GM12878 (cell line): Measurements from ENCODE around the gene ANAPC2. TPM values are rescaled to one million over a fixed set of nuclear protein-coding genes. Genes with fewer than 3 reads are reported as not detected.

ENCODE experiments used
- ATAC-seq: fragments of 200-7000 bp; cut with Tn5 transposase; 3 replicates; pipeline ENCODE4 v1.9.1; 2020; ENCODE audit warnings: mild to moderate bottlenecking, moderate library complexity
- BruUV-seq: library from RNA; stranded (reverse); fragments of 400-500 nt; replicated peaks from 2 replicates; lab custom pipeline; 2021; lab: Mats Ljungman, UMichigan
- CTCF ChIA-PET: fragments of 300-600 bp; sonication (Branson Sonifier 250); formaldehyde crosslinking; extraction: SDS; loops from one replicate; lab custom pipeline; 2021; ENCODE audit warnings: inconsistent platforms; lab: Yijun Ruan, JAX
- POLR2A ChIA-PET: fragments of 350-600 bp; formaldehyde crosslinking; extraction: SDS; loops from one replicate; lab custom pipeline; 2021; ENCODE audit warnings: inconsistent platforms; lab: Charles Lee
- RAD21 ChIA-PET: fragments of 300-600 bp; sonication (Branson Sonifier 250); formaldehyde crosslinking; loops from one replicate; lab custom pipeline; 2023; ENCODE audit warnings: antibody characterized with exemption; ENCODE audit not compliant: unreplicated experiment; lab: Charles Lee
- SMC1A ChIA-PET: fragments of 300-600 bp; sonication (Branson Sonifier 250); formaldehyde crosslinking; loops from one replicate; lab custom pipeline; 2023; ENCODE audit not compliant: unreplicated experiment, uncharacterized antibody; lab: Charles Lee
- DNase-seq: peaks from one replicate; pipeline ENCODE4 v3.0.0-alpha.2; 2011; ENCODE audit warnings: low read depth, low spot score
- FAIRE-seq: peaks from 3 replicates; lab custom pipeline; 2011; peaks lifted over from hg19 to GRCh38; lab: Jason Lieb, UNC
- H2AFZ ChIP-seq: 2 replicates; pipeline ENCODE4 v1.6.0; 2011; ENCODE audit warnings: low read depth, low read length, control low read depth; ENCODE audit not compliant: control insufficient read depth
- H3K27ac ChIP-seq: 2 replicates; pipeline ENCODE4 v1.5.1; 2011; ENCODE audit warnings: control low read depth; ENCODE audit not compliant: control insufficient read depth, insufficient read depth
- H3K27me3 ChIP-seq, 2 experiments: replicated peaks in 1 of 2; 2 replicates each; pipeline versions ENCODE4 v1.6.0 to v1.6.1; 2011; ENCODE audit warnings: low read length in 1 of 2; ENCODE audit not compliant: control insufficient read depth in 2 of 2, insufficient read depth in 2 of 2
- H3K36me3 ChIP-seq, 2 experiments: 2 replicates each; pipeline ENCODE4 v1.5.1; 2011; ENCODE audit warnings: low read length in 1 of 2; ENCODE audit not compliant: control insufficient read depth in 2 of 2, insufficient read depth in 2 of 2
- H3K4me1 ChIP-seq: 2 replicates; pipeline ENCODE4 v1.6.1; 2011; ENCODE audit warnings: mild to moderate bottlenecking, low read length, moderate library complexity, mixed read lengths; ENCODE audit not compliant: control insufficient read depth, insufficient read depth
- H3K4me2 ChIP-seq: 2 replicates; pipeline ENCODE4 v1.6.0; 2011; ENCODE audit warnings: control low read depth; ENCODE audit not compliant: control insufficient read depth, insufficient read depth
- H3K4me3 ChIP-seq: fragments of 200-600 bp; sonication (generic); 2 replicates; pipeline ENCODE4 v1.5.1; 2016
- H3K79me2 ChIP-seq: 2 replicates; pipeline ENCODE4 v1.6.0; 2011; ENCODE audit warnings: low read length; ENCODE audit not compliant: control insufficient read depth, insufficient read depth
- H3K9ac ChIP-seq: 2 replicates; pipeline ENCODE4 v1.8.0; 2011; ENCODE audit warnings: low read length, control low read depth, mixed read lengths; ENCODE audit not compliant: control insufficient read depth, insufficient read depth
- H3K9me3 ChIP-seq: replicated peaks from 3 replicates; pipeline ENCODE4 v1.5.1; 2011; ENCODE audit warnings: mild to moderate bottlenecking, low read length; ENCODE audit not compliant: control insufficient read depth, insufficient read depth
- H4K20me1 ChIP-seq: 2 replicates; pipeline ENCODE4 v1.6.0; 2011; ENCODE audit not compliant: control insufficient read depth, insufficient read depth
- BCL3 ChIP-seq: IDR thresholded peaks from 2 replicates; pipeline ENCODE4 v1.6.1; 2011; ENCODE audit warnings: borderline replicate concordance, low read depth, mild to moderate bottlenecking, moderate library complexity, low read length; ENCODE audit not compliant: insufficient read depth, poor library complexity, severe bottlenecking
- DPF2 ChIP-seq: fragments of 450-650 bp; IDR thresholded peaks from 2 replicates; pipeline ENCODE4 v1.6.1; 2017; ENCODE audit warnings: mild to moderate bottlenecking
- FOS ChIP-seq: IDR thresholded peaks from 3 replicates; pipeline ENCODE4 v1.6.1; 2011; ENCODE audit warnings: borderline replicate concordance; ENCODE audit not compliant: insufficient read length; ENCODE audit errors: extremely low read depth
- IKZF2 ChIP-seq, 2 experiments: fragments of 450-650 bp; IDR thresholded peaks; 2 replicates each; pipeline ENCODE4 v1.6.1; 2017; ENCODE audit warnings: mild to moderate bottlenecking in 2 of 2, moderate library complexity in 2 of 2
- JUNB ChIP-seq: IDR thresholded peaks from 2 replicates; pipeline ENCODE4 v1.6.1; 2016; ENCODE audit warnings: antibody characterized with exemption, mild to moderate bottlenecking
- NFIC ChIP-seq: IDR thresholded peaks from 2 replicates; pipeline ENCODE4 v1.6.1; 2012; ENCODE audit warnings: low read depth, mild to moderate bottlenecking, inconsistent platforms, low read length, moderate library complexity
- NFYB ChIP-seq: IDR thresholded peaks from 2 replicates; pipeline ENCODE4 v1.6.1; 2011; ENCODE audit warnings: low read depth, mild to moderate bottlenecking, low read length, improper control_type of control experiment, moderate library complexity; ENCODE audit not compliant: insufficient read depth
- TCF3 ChIP-seq: IDR thresholded peaks from 2 replicates; pipeline ENCODE4 v1.6.1; 2012; ENCODE audit warnings: low read depth, mild to moderate bottlenecking, low read length, borderline replicate concordance; ENCODE audit not compliant: insufficient read depth
- WGBS: methylation state at CpG from one replicate; pipeline ENCODE4 v1.1.6; 2016; ENCODE audit warnings: low lambda C conversion rate; ENCODE audit not compliant: insufficient replicate concordance, insufficient coverage; ENCODE audit errors: missing lambda C conversion rate; 5-methylcytosine and 5-hydroxymethylcytosine counted together
- in situ Hi-C: fragments of 300-500 bp; cut with MboI; formaldehyde crosslinking; loops from 9 replicates; pipeline ENCODE4 v1.14.3; 2018; ENCODE audit warnings: mixed read lengths
- intact Hi-C: fragments of 100-400 bp; cut with micrococcal nuclease; formaldehyde crosslinking; loops from one replicate; pipeline ENCODE4 v1.14.2; 2022; ENCODE audit not compliant: unreplicated experiment
- polyA plus RNA-seq, 11 experiments: library from polyadenylated mRNA; depleted of rRNA in 4 of 11; unstranded in 6 of 11; stranded (reverse) in 5 of 11; fragments of >200 nt; fragmentation: Nextera tagmentation in 4 of 11; fragmentation: Illumina TruSeq in 1 of 11; extraction: Ambion mirVana in 4 of 11; extraction: Trizol in 1 of 11; gene quantifications; 1 replicate in 1 of 11; 2 replicates in 10 of 11; pipeline versions ENCODE4 v1.2.1 to v1.2.3, GENCODE V29; 2011 to 2016; ENCODE audit warnings: inconsistent platforms in 2 of 11, missing spikeins in 2 of 11, low read depth in 1 of 11
- total RNA-seq, 4 experiments: library from RNA; depleted of rRNA in 3 of 4; stranded (reverse); fragments of >200 nt in 3 of 4; fragmentation: Illumina TruSeq in 1 of 4; extraction: Trizol in 1 of 4; gene quantifications; 2 replicates each; pipeline versions ENCODE4 v1.2.1 to v1.2.3, GENCODE V29; 2013 to 2021
- TF ChIP-seq, protein P1 (sequence below): fragments of 450-650 bp; IDR thresholded peaks from 2 replicates; pipeline ENCODE4 v1.6.1; 2016; ENCODE audit warnings: mild to moderate bottlenecking
- TF ChIP-seq, protein P2 (sequence below): fragments of 450-650 bp; formaldehyde crosslinking; IDR thresholded peaks from 2 replicates; pipeline ENCODE4 v1.5.0; 2022; ENCODE audit warnings: mild to moderate bottlenecking, missing genetic modification characterization

The ANAPC2 gene
- total and polyA plus RNA-seq, 10 of the 15 experiments (the other 5 are each of a cell fraction or from before 2014, with no cell fraction given) = 0.03 to 65.2 (median 20.5) TPM

- TF ChIP-seq FOS = no peak
- TF ChIP-seq TCF3 = no peak
- TF ChIP-seq BCL3 = no peak
- TF ChIP-seq, protein P1, sequence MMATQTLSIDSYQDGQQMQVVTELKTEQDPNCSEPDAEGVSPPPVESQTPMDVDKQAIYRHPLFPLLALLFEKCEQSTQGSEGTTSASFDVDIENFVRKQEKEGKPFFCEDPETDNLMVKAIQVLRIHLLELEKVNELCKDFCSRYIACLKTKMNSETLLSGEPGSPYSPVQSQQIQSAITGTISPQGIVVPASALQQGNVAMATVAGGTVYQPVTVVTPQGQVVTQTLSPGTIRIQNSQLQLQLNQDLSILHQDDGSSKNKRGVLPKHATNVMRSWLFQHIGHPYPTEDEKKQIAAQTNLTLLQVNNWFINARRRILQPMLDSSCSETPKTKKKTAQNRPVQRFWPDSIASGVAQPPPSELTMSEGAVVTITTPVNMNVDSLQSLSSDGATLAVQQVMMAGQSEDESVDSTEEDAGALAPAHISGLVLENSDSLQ = no peak
- TF ChIP-seq JUNB = no peak
- no peak for TF ChIP-seq DPF2
- TF ChIP-seq IKZF2 (IDR thresholded peaks at IDR 0.05) = no peak
- TF ChIP-seq, protein P2, sequence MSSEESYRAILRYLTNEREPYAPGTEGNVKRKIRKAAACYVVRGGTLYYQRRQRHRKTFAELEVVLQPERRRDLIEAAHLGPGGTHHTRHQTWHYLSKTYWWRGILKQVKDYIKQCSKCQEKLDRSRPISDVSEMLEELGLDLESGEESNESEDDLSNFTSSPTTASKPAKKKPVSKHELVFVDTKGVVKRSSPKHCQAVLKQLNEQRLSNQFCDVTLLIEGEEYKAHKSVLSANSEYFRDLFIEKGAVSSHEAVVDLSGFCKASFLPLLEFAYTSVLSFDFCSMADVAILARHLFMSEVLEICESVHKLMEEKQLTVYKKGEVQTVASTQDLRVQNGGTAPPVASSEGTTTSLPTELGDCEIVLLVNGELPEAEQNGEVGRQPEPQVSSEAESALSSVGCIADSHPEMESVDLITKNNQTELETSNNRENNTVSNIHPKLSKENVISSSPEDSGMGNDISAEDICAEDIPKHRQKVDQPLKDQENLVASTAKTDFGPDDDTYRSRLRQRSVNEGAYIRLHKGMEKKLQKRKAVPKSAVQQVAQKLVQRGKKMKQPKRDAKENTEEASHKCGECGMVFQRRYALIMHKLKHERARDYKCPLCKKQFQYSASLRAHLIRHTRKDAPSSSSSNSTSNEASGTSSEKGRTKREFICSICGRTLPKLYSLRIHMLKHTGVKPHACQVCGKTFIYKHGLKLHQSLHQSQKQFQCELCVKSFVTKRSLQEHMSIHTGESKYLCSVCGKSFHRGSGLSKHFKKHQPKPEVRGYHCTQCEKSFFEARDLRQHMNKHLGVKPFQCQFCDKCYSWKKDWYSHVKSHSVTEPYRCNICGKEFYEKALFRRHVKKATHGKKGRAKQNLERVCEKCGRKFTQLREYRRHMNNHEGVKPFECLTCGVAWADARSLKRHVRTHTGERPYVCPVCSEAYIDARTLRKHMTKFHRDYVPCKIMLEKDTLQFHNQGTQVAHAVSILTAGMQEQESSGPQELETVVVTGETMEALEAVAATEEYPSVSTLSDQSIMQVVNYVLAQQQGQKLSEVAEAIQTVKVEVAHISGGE (CRISPR knock-in tag) = no peak
- no peak for TF ChIP-seq NFYB
- no peak for TF ChIP-seq NFIC
- TF ChIP-seq, all 136 proteins: peak for 0
- no peak overlapping the region for H2AFZ ChIP-seq
- ChIA-PET RAD21 (interaction anchor here (0.6 to 4.3 kb wide), 4 partner anchors 8 to 22 kb away, joined by 3 to 25 read pairs (median 4); partner anchors contain the start of gene SSNA1), SMC1A (no interaction called here), POLR2A (interaction anchor here (0.6 to 2.8 kb wide), 4 partner anchors 14 to 43 kb away, joined by 4 to 15 read pairs (median 6); no protein-coding TSS in a partner anchor), CTCF (no interaction called here)
- H3K9me3 ChIP-seq = no peaks in the 10 kb centered on the region; the same call in 2 of the 3 replicates
- BruUV-seq = no TSS peak
- H3K79me2 ChIP-seq = no peaks in the 10 kb centered on the region
- no peak overlapping the region for H3K27ac ChIP-seq
- H3K4me2 ChIP-seq = no peak overlapping the region
- no peaks in the 10 kb centered on the region for H4K20me1 ChIP-seq
- in situ Hi-C loops = no loop called here
- no peaks in the 10 kb centered on the region for H3K36me3 ChIP-seq
- peaks cover 0 to 8% of the 10 kb centered on the region in 2 experiments; a peak in 3 of 4 replicates for H3K27me3 ChIP-seq
- intact Hi-C loops = no loop called here
- peaks cover 8% of the 10 kb centered on the region; the same call in 1 of the 2 replicates for H3K4me1 ChIP-seq
- FAIRE-seq (no peak), ATAC-seq (no peak), DNase-seq (no peak)
- 31% methylated on average over 21 of the region's 22 CpGs for WGBS
- H3K4me3 ChIP-seq = no peak overlapping the region
- H3K9ac ChIP-seq = no peak overlapping the region
These were observed 21.8 kb downstream of the ANAPC2 start for GRCh38 chr9:137166380-137167229.
